WI38 (cell line): ENCODE measurements around the gene PKD1L1.
"Not testable (repeated sequence)": the region's sequence is repeated elsewhere in the genome, so short reads cannot be mapped to it uniquely, and the experiment has no call there.

Source experiments
- H3K4me3 ChIP-seq: 2 replicates; pipeline ENCODE4 v1.5.1; 2011; ENCODE audit warnings: low read depth, mild to moderate bottlenecking, control low read depth, low read length
- TF ChIP-seq, protein P1 (sequence below): IDR thresholded peaks from 2 replicates; pipeline ENCODE4 v1.5.1; 2012; ENCODE audit warnings: low read depth, mild to moderate bottlenecking, control low read depth, low read length

The PKD1L1 gene, protein sequence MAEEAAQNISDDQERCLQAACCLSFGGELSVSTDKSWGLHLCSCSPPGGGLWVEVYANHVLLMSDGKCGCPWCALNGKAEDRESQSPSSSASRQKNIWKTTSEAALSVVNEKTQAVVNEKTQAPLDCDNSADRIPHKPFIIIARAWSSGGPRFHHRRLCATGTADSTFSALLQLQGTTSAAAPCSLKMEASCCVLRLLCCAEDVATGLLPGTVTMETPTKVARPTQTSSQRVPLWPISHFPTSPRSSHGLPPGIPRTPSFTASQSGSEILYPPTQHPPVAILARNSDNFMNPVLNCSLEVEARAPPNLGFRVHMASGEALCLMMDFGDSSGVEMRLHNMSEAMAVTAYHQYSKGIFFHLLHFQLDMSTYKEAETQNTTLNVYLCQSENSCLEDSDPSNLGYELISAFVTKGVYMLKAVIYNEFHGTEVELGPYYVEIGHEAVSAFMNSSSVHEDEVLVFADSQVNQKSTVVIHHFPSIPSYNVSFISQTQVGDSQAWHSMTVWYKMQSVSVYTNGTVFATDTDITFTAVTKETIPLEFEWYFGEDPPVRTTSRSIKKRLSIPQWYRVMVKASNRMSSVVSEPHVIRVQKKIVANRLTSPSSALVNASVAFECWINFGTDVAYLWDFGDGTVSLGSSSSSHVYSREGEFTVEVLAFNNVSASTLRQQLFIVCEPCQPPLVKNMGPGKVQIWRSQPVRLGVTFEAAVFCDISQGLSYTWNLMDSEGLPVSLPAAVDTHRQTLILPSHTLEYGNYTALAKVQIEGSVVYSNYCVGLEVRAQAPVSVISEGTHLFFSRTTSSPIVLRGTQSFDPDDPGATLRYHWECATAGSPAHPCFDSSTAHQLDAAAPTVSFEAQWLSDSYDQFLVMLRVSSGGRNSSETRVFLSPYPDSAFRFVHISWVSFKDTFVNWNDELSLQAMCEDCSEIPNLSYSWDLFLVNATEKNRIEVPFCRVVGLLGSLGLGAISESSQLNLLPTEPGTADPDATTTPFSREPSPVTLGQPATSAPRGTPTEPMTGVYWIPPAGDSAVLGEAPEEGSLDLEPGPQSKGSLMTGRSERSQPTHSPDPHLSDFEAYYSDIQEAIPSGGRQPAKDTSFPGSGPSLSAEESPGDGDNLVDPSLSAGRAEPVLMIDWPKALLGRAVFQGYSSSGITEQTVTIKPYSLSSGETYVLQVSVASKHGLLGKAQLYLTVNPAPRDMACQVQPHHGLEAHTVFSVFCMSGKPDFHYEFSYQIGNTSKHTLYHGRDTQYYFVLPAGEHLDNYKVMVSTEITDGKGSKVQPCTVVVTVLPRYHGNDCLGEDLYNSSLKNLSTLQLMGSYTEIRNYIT (N-terminal part only)

DNA sequence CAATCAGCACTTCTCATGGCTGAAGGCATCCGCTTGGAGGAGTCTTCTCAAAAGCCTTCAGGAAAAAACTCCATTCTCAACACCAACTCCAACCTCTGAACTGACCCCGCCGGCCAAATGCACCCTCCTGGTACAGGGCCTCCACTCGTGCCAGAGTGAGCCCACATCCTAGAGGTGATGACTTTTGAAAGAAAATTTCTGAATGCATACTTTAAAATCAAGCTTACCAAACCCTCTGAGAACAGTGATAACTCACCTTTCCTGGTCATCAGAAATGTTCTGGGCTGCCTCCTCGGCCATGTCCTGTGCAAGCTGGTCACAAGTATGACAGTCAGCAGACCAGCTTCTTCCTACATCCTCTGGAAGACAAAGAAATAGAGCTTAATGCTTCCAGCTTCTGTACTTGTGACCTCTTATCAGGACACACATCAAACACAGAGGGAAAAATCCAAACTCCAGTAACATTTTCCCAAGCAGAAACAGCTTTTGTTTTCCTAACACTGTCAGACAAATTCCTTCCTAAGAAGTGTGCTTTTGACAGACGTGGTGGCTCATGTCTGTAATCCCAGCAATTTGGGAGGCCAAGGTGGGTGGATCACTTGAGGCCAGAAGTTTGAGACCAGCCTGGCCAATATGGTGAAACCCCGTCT, at the start of gene PKD1L1:
Gene PKD1L1 (minus strand): TSS at position 326 of the 650 bp plus-strand sequence. CDS start 26 bp downstream, at position 300.
- TF ChIP-seq, protein P1, sequence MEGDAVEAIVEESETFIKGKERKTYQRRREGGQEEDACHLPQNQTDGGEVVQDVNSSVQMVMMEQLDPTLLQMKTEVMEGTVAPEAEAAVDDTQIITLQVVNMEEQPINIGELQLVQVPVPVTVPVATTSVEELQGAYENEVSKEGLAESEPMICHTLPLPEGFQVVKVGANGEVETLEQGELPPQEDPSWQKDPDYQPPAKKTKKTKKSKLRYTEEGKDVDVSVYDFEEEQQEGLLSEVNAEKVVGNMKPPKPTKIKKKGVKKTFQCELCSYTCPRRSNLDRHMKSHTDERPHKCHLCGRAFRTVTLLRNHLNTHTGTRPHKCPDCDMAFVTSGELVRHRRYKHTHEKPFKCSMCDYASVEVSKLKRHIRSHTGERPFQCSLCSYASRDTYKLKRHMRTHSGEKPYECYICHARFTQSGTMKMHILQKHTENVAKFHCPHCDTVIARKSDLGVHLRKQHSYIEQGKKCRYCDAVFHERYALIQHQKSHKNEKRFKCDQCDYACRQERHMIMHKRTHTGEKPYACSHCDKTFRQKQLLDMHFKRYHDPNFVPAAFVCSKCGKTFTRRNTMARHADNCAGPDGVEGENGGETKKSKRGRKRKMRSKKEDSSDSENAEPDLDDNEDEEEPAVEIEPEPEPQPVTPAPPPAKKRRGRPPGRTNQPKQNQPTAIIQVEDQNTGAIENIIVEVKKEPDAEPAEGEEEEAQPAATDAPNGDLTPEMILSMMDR, result no peak
- H3K4me3 ChIP-seq, result no peak within 1 kb of the TSS

DNA sequence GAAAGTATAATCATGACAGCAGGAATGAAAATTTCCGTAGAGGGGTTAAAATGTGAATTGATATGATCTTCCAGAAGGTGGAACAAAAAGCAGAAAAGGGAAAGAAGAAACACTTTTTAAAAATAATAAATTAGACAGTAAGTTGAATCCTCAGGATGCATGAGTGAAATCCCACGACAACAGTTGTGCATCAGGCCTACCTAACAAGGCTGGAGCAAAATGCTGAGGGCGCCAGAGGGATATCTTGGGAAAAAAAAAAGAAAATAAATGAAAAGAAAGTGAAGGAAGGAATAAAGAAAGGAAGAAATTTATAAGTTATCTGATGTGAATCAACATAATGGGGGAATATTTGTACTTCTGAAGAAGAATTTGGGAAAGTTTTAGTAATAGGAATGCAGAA, 44.2 kb upstream of the PKD1L1 start:
- H3K4me3 ChIP-seq, result peak overlapping the region; percentile 52; the same call in 1 of the 2 replicates
- TF ChIP-seq, protein P1, result no peak

DNA sequence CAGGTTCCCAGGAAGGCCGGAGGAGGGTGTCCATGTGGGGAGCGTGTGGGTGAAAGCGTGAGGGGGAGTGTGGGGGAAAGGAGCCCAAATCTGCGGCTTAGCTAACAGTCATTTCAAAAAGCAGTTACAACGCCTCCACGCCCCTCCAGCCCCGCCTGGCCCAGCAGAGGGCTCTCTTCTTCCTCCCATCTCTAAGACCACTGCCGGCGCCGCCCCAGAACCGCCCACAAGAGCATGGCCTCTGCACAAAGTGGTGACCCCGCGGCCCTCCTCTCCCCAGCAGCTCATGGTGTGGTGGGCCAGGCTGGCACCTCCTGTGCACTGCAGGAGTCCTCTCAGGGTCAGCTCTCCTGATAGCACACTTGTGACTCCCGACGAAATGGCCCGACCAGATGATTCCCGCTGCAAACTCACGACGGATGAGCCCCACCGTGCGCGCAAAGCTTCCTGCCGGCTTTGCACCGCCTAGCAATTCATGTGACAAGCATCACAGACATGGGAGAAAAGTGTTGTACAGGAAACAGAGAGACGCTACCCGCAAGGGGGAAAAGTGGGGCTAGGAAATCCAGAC, 43.6 kb upstream of the PKD1L1 start:
- H3K4me3 ChIP-seq, result peak overlapping the region; percentile 52
- TF ChIP-seq, protein P1, result peak; percentile 71

DNA sequence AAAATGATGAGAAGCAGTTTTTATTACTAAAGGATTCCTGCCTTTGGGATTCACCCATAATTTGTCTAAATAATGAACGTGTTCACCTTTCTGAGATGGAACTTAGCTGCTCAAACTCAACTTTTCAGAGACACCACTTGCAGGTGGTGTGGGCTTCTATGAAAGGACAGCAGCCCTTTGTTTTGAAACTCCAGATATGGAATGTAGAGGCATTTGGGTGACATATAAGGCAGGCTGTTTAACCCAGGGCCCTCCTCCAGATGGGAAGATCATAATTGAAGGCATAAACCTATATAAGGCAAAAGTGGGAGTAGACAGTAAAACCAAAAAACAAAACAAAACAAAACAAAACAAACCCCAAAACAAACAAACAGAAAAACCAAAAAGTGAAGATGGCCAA, 43.0 kb upstream of the PKD1L1 start:
- H3K4me3 ChIP-seq, result no peak overlapping the region
- TF ChIP-seq, protein P1, result no peak

DNA sequence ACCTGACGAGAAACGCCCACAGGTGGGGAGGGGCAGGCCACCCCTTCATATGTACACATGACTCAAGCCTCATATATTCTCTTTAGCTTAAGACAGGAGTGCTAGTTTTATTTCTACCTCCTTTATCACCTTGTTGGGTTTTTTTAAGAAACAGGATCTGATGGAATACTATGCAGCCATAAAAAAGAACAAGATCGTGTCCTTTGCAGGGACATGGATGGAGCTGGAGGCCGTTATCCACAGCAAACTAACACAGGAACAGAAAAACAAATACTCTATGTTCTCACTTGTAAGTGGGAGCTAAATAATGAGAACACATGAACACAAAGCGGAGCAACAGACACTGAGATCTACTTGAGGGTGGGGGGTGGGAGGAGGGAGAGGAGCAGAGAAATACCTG, 42.3 kb upstream of the PKD1L1 start:
- no peak overlapping the region for H3K4me3 ChIP-seq
- TF ChIP-seq, protein P1, result no peak

DNA sequence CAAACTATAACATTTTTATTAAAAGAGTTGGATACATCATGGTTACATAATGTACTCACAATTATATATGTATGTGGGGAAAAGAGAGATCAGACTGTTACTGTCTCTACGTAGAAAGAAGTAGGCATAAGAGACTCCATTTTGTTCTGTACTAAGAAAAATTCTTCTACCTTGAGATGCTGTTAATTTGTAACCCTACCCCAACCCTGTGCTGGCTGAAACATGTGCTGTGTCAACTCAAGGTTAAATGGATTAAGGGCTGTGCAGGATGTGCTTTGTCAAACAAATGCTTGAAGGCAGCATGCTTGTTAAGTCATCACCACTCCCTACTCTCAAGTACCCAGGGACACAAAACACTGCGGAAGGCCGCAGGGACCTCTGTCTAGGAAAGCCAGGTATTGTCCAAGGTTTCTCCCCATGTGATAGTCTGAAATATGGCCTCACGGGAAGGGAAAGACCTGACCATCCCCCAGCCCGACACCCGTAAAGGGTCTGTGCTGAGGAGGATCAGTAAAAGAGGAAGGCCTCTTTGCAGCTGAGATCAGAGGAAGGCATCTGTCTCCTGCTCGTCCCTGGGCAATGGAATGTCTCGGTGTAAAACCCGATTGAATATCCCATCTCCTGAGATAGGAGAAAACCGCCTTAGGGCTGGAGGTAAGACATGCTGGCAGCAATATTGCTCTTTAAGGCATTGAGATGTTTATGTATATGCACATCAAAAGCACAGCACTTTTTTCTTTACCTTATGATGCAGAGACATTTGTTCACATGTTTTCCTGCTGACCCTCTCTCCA, 41.5 kb upstream of the PKD1L1 start:
- not testable (repeated sequence) for H3K4me3 ChIP-seq
